Neural progenitor cell (in vitro differentiated cells): ENCODE results near the gene NAP1L4.

ENCODE experiments used
- EZH2phosphoT487 ChIP-seq: fragments of 200-600 bp; sonication (generic); IDR thresholded peaks from 2 replicates; pipeline ENCODE4 v1.6.1; 2017; ENCODE audit warnings: antibody characterized with exemption
- TF ChIP-seq, protein P1 (sequence below): fragments of 200-600 bp; sonication (generic); IDR thresholded peaks from 2 replicates; pipeline ENCODE4 v1.5.1; 2017; ENCODE audit warnings: antibody characterized with exemption, mild to moderate bottlenecking

- TF ChIP-seq, protein P1, sequence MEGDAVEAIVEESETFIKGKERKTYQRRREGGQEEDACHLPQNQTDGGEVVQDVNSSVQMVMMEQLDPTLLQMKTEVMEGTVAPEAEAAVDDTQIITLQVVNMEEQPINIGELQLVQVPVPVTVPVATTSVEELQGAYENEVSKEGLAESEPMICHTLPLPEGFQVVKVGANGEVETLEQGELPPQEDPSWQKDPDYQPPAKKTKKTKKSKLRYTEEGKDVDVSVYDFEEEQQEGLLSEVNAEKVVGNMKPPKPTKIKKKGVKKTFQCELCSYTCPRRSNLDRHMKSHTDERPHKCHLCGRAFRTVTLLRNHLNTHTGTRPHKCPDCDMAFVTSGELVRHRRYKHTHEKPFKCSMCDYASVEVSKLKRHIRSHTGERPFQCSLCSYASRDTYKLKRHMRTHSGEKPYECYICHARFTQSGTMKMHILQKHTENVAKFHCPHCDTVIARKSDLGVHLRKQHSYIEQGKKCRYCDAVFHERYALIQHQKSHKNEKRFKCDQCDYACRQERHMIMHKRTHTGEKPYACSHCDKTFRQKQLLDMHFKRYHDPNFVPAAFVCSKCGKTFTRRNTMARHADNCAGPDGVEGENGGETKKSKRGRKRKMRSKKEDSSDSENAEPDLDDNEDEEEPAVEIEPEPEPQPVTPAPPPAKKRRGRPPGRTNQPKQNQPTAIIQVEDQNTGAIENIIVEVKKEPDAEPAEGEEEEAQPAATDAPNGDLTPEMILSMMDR = no peak
- TF ChIP-seq EZH2phosphoT487 = no peak
These were observed 47.6 kb downstream of the NAP1L4 start for GRCh38 chr11:2944530-2944929.
